ENCODE data around the gene COL19A1. TPM values are rescaled to one million over a fixed set of nuclear protein-coding genes. Genes with fewer than 3 reads are reported as not detected.

COL19A1 gene
- total and polyA plus RNA-seq, 5 experiments from 2014 or later, result 0.02 to 2.1 (median 0.95) TPM; not detected in 1

- POLR2A ChIA-PET, result no interaction called here
- H3K9me3 Mint-ChIP-seq, result no peaks in the 10 kb centered on the region
Measured at GRCh38 chr6:70110126-70111022, 244.0 kb downstream of the COL19A1 start.

DNA sequence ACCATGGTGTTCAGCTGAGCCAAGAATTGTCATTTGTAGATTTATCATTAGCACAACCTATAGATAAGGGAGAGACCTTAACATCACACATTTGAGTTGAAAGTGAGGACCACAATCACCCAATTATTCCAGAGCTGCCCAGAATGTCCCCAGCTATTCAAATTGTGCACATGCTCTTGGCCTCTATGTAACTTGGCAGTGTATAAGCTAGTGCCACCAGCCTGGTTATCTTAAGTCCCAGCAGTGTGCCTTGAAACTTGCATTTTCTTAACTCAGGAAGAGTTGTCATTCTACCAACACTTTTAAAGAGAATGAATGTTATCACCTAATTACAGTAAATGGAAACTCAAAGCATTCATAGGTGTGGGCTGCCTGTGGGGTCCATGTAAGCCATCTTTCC is 245.4 kb downstream of the COL19A1 start:
- Mint-ChIP-seq H3K4me1 (no peaks in the 10 kb centered on the region), H3K27me3 (peaks cover 0 to 22% (median 12%) of the 10 kb centered on the region in 5 donors), H3K4me3 (no peak overlapping the region), H3K36me3 (no peaks in the 10 kb centered on the region), H3K27ac (no peak overlapping the region), H3K9me3 (no peaks in the 10 kb centered on the region)
- POLR2A ChIA-PET, result no interaction called here
- ATAC-seq (no peak), DNase-seq (no peak)

More at GRCh38 chr6:70110126-70111022, 244.0 kb downstream of the COL19A1 start:
- H3K4me1 Mint-ChIP-seq, result no peaks in the 10 kb centered on the region
- no peaks in the 10 kb centered on the region for H3K36me3 Mint-ChIP-seq
- no peak overlapping the region for H3K4me3 Mint-ChIP-seq
- H3K27me3 Mint-ChIP-seq, result peaks cover 0 to 22% (median 12%) of the 10 kb centered on the region in 5 donors
- H3K27ac Mint-ChIP-seq, result no peak overlapping the region
- DNase-seq (no peak), ATAC-seq (no peak)

DNA sequence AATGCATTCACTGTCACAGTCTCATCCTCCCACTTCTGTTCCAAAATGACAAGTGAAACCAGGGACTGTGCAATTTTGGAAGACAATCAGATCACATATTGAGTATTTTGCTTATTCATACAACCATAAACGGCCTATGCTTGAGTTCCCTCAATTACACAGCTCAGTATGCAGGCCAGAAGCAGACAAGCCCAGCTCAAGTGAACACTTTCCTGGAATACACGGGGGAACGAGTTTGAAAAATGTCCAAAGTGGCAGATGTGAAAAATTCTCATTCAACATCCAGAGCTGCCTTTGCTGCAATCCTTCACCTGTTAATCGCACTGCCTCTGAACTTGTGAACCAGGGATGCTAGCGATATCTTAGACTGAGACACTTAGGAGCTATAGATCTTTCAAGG is 246.4 kb downstream of the COL19A1 start:
- POLR2A ChIA-PET, result no interaction called here
- H3K4me1 Mint-ChIP-seq, result no peaks in the 10 kb centered on the region

DNA sequence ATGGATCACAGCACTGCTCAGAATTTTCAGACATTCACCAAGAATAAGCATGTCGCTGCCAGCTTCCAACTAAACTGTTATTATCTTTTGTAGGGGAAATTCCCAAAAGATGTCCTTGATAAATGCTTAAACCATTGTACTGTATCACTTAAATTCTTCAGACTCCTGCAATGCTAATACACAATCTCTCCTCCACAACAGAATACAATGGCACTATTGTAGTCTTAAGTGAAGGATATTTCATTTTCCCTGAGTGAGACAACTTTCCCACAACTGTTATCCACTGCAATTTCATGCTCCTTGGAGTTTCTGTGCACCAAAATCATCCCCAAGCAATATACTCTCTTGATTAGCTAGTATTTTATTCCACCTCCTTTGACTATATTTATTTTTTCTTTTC is 246.8 kb downstream of the COL19A1 start:
- H3K9me3 Mint-ChIP-seq, result no peaks in the 10 kb centered on the region
- POLR2A ChIA-PET, result no interaction called here
- H3K27me3 Mint-ChIP-seq, result peaks cover 0 to 25% (median 5%) of the 10 kb centered on the region in 5 donors
- H3K4me3 Mint-ChIP-seq, result no peak overlapping the region
- no peak for DNase-seq
- no peak for ATAC-seq
- H3K27ac Mint-ChIP-seq, result no peak overlapping the region
- H3K36me3 Mint-ChIP-seq, result no peaks in the 10 kb centered on the region
- no peaks in the 10 kb centered on the region for H3K4me1 Mint-ChIP-seq

More for the DNA sequence above, 246.4 kb downstream of the COL19A1 start:
- Mint-ChIP-seq H3K4me3 (no peak overlapping the region), H3K27ac (no peak overlapping the region), H3K27me3 (peaks cover 0 to 25% (median 6%) of the 10 kb centered on the region in 5 donors), H3K36me3 (no peaks in the 10 kb centered on the region), H3K9me3 (no peaks in the 10 kb centered on the region)
- no peak for ATAC-seq
- DNase-seq, result no peak

DNA sequence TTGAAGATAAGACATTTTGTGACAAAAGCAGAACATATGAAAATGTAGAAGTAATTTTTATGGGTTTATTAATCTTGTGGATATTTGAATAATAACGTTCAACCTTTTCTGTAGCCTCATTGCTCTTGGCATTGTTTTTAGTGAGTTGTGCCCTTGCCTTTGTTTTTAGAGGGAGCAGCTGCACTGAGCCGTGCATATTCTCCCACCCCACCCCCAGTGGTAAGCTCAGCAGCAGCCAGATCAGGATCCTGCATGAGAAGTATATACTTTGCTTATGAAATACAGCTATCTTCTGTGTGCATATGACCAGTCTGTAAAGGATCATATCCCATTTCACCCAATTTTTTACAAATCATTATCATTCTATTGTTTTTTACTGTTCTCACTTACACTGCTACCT is 252.3 kb downstream of the COL19A1 start:
- H3K36me3 Mint-ChIP-seq, result no peaks in the 10 kb centered on the region
- H3K27me3 Mint-ChIP-seq, result peaks cover 0 to 18% (median 0%) of the 10 kb centered on the region in 5 donors
- H3K4me1 Mint-ChIP-seq, result no peaks in the 10 kb centered on the region
- no peaks in the 10 kb centered on the region for H3K9me3 Mint-ChIP-seq
- DNase-seq, result no peak
- no peak overlapping the region for H3K27ac Mint-ChIP-seq
- ATAC-seq, result no peak
- no peak overlapping the region for H3K4me3 Mint-ChIP-seq
- POLR2A ChIA-PET, result no interaction called here

DNA sequence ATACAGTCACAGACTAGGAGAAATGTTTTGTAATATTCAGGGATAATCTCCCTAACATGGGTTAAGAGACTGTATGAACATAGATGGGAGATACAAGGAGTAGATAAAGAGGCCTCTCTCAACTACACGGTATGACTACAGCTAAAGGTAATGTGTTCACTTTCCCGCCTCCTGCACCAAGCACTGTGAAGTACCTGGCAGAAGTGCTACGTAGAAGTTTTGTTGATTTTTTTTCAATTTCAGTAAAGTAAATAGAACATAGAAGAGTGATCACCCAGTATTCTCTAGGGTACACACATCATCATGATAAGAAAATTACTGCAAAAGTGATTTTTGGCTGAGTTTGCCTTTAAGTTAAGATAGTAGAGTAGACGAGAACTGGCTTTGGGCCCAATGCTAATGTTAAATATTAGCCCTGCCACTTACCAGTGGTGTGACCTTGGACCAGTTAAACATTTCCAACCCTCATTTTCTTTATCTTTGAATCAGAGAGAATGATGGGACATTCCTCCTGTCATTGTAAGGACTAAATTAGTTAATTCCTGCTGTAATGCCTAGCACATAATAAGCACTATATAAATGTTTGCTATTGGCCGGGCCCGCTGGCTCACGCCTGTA is 253.0 kb downstream of the COL19A1 start:
- peaks cover 0 to 18% (median 0%) of the 10 kb centered on the region in 5 donors for H3K27me3 Mint-ChIP-seq
- no peak overlapping the region for H3K27ac Mint-ChIP-seq
- POLR2A ChIA-PET, result no interaction called here
- no peak for DNase-seq
- no peaks in the 10 kb centered on the region for H3K4me1 Mint-ChIP-seq
- H3K36me3 Mint-ChIP-seq, result no peaks in the 10 kb centered on the region
- ATAC-seq, result no peak
- H3K9me3 Mint-ChIP-seq, result no peaks in the 10 kb centered on the region
- H3K4me3 Mint-ChIP-seq, result no peak overlapping the region

DNA sequence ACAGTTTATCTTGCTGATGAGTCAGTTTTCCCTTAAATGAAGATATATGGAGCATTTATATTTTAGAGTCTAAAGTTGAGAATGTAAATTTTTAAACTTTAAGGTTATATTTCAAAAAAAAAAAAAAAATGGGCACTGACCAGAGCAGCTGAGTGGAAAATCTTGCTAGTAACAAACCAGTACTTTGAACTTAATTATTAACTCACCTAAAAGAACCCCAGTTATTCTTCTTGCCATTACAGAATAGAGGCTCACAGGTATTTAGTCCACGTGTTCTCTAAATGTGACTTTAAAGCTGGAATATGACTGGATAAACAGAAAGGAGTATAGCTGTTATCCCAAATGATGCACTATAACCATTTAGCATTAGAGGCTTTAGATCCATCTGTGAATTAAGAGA is 258.1 kb downstream of the COL19A1 start:
- H3K27me3 Mint-ChIP-seq, result peaks cover 0 to 4% (median 0%) of the 10 kb centered on the region in 5 donors
- H3K9me3 Mint-ChIP-seq, result no peaks in the 10 kb centered on the region
- no peak for DNase-seq
- POLR2A ChIA-PET, result no interaction called here
- no peak overlapping the region for H3K4me3 Mint-ChIP-seq
- H3K36me3 Mint-ChIP-seq, result no peaks in the 10 kb centered on the region
- no peaks in the 10 kb centered on the region for H3K4me1 Mint-ChIP-seq
- H3K27ac Mint-ChIP-seq, result no peak overlapping the region
- ATAC-seq, result no peak

- DNase-seq, result no peak
- H3K36me3 Mint-ChIP-seq, result no peaks in the 10 kb centered on the region
- no peak overlapping the region for H3K4me3 Mint-ChIP-seq
- H3K9me3 Mint-ChIP-seq, result no peaks in the 10 kb centered on the region
- ATAC-seq, result no peak
- H3K4me1 Mint-ChIP-seq, result no peaks in the 10 kb centered on the region
- POLR2A ChIA-PET, result no interaction called here
- peaks cover 0 to 4% (median 0%) of the 10 kb centered on the region in 5 donors for H3K27me3 Mint-ChIP-seq
- no peak overlapping the region for H3K27ac Mint-ChIP-seq
Measured at GRCh38 chr6:70124882-70125545, 258.7 kb downstream of the COL19A1 start.

DNA sequence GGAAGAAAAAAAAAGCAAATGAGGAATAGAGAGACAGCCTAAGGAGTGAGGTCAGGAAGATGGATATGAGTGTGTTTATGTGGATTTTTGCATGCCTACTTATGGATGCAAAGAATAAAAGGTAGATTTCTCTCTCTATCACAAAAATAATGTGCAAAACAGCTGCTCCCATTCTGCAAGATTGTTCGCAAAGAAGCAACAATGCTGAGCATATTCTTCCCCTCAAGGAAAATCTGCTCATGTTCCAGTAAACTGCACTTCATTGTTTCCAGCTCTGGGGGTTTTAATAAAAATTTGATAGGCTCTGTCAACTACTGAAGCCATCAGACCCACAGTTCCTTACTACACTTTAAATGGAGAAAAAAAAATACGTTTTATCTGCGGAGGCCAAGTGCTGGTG is 259.2 kb downstream of the COL19A1 start:
- POLR2A ChIA-PET, result no interaction called here
- Mint-ChIP-seq H3K27ac (no peak overlapping the region), H3K4me3 (no peak overlapping the region)

DNA sequence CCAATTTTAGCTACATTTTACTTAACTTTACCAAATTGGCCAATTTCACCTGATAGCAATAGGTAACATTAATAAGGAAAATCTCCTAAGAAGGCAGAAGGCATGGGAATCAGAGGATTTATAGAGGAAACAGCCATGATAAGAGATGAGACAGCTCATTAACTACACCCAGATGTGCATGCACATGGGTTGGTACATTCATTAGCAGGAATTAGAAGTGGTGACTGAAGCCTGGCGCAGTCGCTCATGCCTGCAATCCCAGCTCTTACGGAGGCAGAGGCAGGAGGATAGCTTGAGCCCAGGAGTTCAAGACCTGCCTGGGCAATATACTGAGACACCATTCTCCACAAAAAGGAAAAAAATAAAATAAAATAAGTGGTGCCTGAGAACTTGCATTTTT is 263.0 kb downstream of the COL19A1 start:
- ATAC-seq (no peak), DNase-seq (no peak)
- no peaks in the 10 kb centered on the region for H3K4me1 Mint-ChIP-seq
- H3K27ac Mint-ChIP-seq, result no peak overlapping the region
- H3K27me3 Mint-ChIP-seq, result peaks cover 0 to 8% (median 0%) of the 10 kb centered on the region in 5 donors
- POLR2A ChIA-PET, result no interaction called here
- no peaks in the 10 kb centered on the region for H3K36me3 Mint-ChIP-seq
- H3K4me3 Mint-ChIP-seq, result no peak overlapping the region
- no peaks in the 10 kb centered on the region for H3K9me3 Mint-ChIP-seq

More for the DNA sequence above, 259.2 kb downstream of the COL19A1 start:
- Mint-ChIP-seq H3K9me3 (no peaks in the 10 kb centered on the region), H3K4me1 (no peaks in the 10 kb centered on the region), H3K36me3 (no peaks in the 10 kb centered on the region), H3K27me3 (peaks cover 0 to 4% (median 0%) of the 10 kb centered on the region in 5 donors)
- ATAC-seq, result no peak
- DNase-seq, result no peak

- Mint-ChIP-seq H3K9me3 (no peaks in the 10 kb centered on the region), H3K27ac (no peak overlapping the region), H3K4me3 (no peak overlapping the region), H3K36me3 (no peaks in the 10 kb centered on the region), H3K27me3 (peaks cover 0 to 3% (median 0%) of the 10 kb centered on the region in 5 donors), H3K4me1 (no peaks in the 10 kb centered on the region)
- ATAC-seq (no peak), DNase-seq (no peak)
- POLR2A ChIA-PET, result no interaction called here
Measured at GRCh38 chr6:70130865-70131264, 264.5 kb downstream of the COL19A1 start.

- POLR2A ChIA-PET, result no interaction called here
- Mint-ChIP-seq H3K27me3 (peaks cover 0 to 3% (median 0%) of the 10 kb centered on the region in 5 donors), H3K27ac (no peak overlapping the region), H3K36me3 (no peaks in the 10 kb centered on the region), H3K4me3 (no peak overlapping the region), H3K9me3 (no peaks in the 10 kb centered on the region), H3K4me1 (no peaks in the 10 kb centered on the region)
- DNase-seq, result no peak
- ATAC-seq, result no peak
Measured at GRCh38 chr6:70131528-70131927, 265.2 kb downstream of the COL19A1 start.

DNA sequence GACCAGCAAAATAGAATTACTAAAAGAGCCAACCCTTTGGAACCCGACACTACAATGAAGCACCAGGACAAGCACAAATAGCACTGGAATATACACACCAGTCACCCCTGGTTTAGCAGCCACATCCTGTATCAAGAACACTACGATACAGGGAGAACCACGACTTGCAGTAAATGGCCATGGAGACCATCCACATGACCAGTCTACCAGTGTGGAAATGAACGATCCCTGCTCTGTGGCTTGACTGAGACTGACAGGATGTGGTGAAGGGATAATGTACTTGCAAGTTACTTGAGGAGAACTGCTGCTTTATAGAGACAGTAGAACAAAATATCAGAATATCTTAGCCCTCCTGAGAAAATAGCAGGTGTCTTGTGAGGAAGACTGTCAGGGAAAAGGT is 266.9 kb downstream of the COL19A1 start:
- no peaks in the 10 kb centered on the region for H3K4me1 Mint-ChIP-seq
- no peak for DNase-seq
- no peaks in the 10 kb centered on the region for H3K36me3 Mint-ChIP-seq
- H3K4me3 Mint-ChIP-seq, result no peak overlapping the region
- ATAC-seq, result no peak
- POLR2A ChIA-PET, result no interaction called here
- H3K9me3 Mint-ChIP-seq, result no peaks in the 10 kb centered on the region
- peaks cover 0 to 3% (median 0%) of the 10 kb centered on the region in 5 donors for H3K27me3 Mint-ChIP-seq
- no peak overlapping the region for H3K27ac Mint-ChIP-seq
